Epithelial cell of prostate (primary cell): ENCODE data around the gene TRMT61A.

Experiments used
- DNase-seq: peaks from one replicate; pipeline ENCODE4 v3.0.0-alpha.2; 2011; ENCODE audit warnings: low read depth, low spot score
- H3K27ac ChIP-seq: fragments of 450-650 bp; 2 replicates; pipeline ENCODE4 v1.5.1; 2017; ENCODE audit warnings: mild to moderate bottlenecking

The TRMT61A gene

GRCh38 chr14:103544388-103545218, 15.6 kb downstream of the TRMT61A start:
- DNase-seq: no peak
- no peak overlapping the region for H3K27ac ChIP-seq

- DNase-seq: no peak
- no peak overlapping the region for H3K27ac ChIP-seq
Observed at GRCh38 chr14:103545219-103545914, 16.4 kb downstream of the TRMT61A start.

- no peak overlapping the region for H3K27ac ChIP-seq
- no peak for DNase-seq
Observed at GRCh38 chr14:103545915-103546651, 17.1 kb downstream of the TRMT61A start.

GRCh38 chr14:103546652-103547454, 17.9 kb downstream of the TRMT61A start:
- no peak overlapping the region for H3K27ac ChIP-seq
- no peak for DNase-seq

GRCh38 chr14:103547455-103547940, 18.5 kb downstream of the TRMT61A start:
- DNase-seq: no peak
- no peak overlapping the region for H3K27ac ChIP-seq

GRCh38 chr14:103547941-103548462, 19.0 kb downstream of the TRMT61A start:
- no peak overlapping the region for H3K27ac ChIP-seq
- DNase-seq: no peak

- no peak overlapping the region for H3K27ac ChIP-seq
- DNase-seq: no peak
Observed at GRCh38 chr14:103548463-103549351, 19.7 kb downstream of the TRMT61A start.

- H3K27ac ChIP-seq: no peak overlapping the region
- DNase-seq: no peak
Observed at GRCh38 chr14:103549361-103550311, 20.6 kb downstream of the TRMT61A start.

- H3K27ac ChIP-seq: no peak overlapping the region
- DNase-seq: no peak
Observed at GRCh38 chr14:103550451-103551337, 21.7 kb downstream of the TRMT61A start.

- no peak overlapping the region for H3K27ac ChIP-seq
- no peak for DNase-seq
Observed at GRCh38 chr14:103551338-103551762, 22.4 kb downstream of the TRMT61A start.

- peak overlapping the region; percentile 46 for H3K27ac ChIP-seq
- DNase-seq: no peak
Observed at GRCh38 chr14:103552011-103552845, 23.2 kb downstream of the TRMT61A start.

GRCh38 chr14:103552846-103553210, 23.8 kb downstream of the TRMT61A start:
- peak overlapping the region; percentile 46 for H3K27ac ChIP-seq

GRCh38 chr14:103555559-103556337, 26.8 kb downstream of the TRMT61A start:
- no peak for DNase-seq
- H3K27ac ChIP-seq: no peak overlapping the region

More at GRCh38 chr14:103552846-103553210, 23.8 kb downstream of the TRMT61A start:
- no peak for DNase-seq

- peak overlapping the region; percentile 61 for H3K27ac ChIP-seq
- DNase-seq: no peak
Observed at GRCh38 chr14:103556946-103557758, 28.2 kb downstream of the TRMT61A start.
